Tibial nerve (tissue), 4 donors: ENCODE results near the gene ATP8A1.

ENCODE experiments used
- EP300 ChIP-seq, 2 donors: sonication (generic); formaldehyde crosslinking; IDR thresholded peaks; one replicate each; pipeline ENCODE4 v1.6.1; 2017; ENCODE audit warnings: antibody characterized with exemption in 2 of 2, mild to moderate bottlenecking in 1 of 2
- POLR2A ChIP-seq, 2 donors: fragments of 450-650 bp; IDR thresholded peaks; one replicate each; pipeline ENCODE4 v1.6.1; 2017; ENCODE audit warnings: antibody characterized with exemption in 2 of 2, mild to moderate bottlenecking in 2 of 2, moderate library complexity in 2 of 2
- TF ChIP-seq, protein P1 (sequence below), 5 experiments: fragments of 200-600 bp in 3 of 5; fragments of 450-650 bp in 2 of 5; sonication (generic) in 3 of 5; IDR thresholded peaks; one replicate each; pipeline ENCODE4 v1.5.1; 2016 to 2019; ENCODE audit warnings: antibody characterized with exemption in 5 of 5, mild to moderate bottlenecking in 3 of 5, moderate library complexity in 2 of 5

DNA sequence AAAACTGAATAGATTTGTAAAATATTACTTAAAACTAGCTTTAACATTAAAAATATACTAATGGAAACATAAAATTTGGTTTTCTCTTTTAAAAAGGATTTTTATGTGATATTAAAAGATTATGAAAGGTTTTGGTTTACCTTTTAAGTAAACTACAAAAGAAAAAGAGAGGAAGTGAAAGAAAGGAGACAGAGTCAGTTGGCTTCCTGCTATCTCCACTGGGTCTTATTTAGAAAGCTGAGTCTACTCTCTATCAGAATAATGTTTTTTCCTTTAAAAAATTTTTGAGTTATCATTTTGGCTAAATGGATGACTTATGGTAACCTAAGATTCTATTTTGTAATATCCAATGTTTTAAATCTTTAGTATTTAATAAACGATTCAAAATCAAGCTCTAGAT is 21.6 kb upstream of the ATP8A1 start:
- TF ChIP-seq, protein P1, sequence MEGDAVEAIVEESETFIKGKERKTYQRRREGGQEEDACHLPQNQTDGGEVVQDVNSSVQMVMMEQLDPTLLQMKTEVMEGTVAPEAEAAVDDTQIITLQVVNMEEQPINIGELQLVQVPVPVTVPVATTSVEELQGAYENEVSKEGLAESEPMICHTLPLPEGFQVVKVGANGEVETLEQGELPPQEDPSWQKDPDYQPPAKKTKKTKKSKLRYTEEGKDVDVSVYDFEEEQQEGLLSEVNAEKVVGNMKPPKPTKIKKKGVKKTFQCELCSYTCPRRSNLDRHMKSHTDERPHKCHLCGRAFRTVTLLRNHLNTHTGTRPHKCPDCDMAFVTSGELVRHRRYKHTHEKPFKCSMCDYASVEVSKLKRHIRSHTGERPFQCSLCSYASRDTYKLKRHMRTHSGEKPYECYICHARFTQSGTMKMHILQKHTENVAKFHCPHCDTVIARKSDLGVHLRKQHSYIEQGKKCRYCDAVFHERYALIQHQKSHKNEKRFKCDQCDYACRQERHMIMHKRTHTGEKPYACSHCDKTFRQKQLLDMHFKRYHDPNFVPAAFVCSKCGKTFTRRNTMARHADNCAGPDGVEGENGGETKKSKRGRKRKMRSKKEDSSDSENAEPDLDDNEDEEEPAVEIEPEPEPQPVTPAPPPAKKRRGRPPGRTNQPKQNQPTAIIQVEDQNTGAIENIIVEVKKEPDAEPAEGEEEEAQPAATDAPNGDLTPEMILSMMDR (IDR thresholded peaks at IDR 0.05) = no peak
- TF ChIP-seq EP300 (IDR thresholded peaks at IDR 0.05) (no peak), POLR2A (IDR thresholded peaks at IDR 0.05) (no peak)
